ENCODE data around the gene VAV2.

The VAV2 gene

DNA sequence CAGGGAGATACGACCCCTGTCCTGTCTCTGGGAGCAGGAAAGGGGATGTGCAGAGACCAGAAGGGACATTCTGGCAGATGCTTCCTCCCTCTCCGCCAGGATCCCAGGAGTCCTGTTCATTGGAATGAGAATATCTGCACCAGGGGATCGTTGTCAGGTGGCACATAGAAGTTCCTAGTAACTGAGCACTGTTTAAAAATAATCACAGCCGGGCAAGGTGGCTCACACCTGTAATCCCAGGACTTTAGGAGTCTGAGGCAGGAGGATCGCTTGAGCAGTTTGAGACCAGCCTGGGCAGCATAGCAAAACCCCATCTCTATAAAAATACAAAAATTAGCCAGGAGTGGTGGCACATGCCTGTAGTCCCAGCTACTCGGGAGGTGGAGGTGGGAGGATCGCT is 266.2 kb downstream of the VAV2 start:
- in situ Hi-C loops (cut with MboI; ENCODE audit: low sequenced_read_pairs): no loop called here

- in situ Hi-C loops (cut with MboI; ENCODE audit: low sequenced_read_pairs): no loop called here
These were observed 273.4 kb downstream of the VAV2 start for GRCh38 chr9:133718563-133719315.

- in situ Hi-C loops (cut with MboI; ENCODE audit: low sequenced_read_pairs): no loop called here
These were observed 274.8 kb downstream of the VAV2 start for GRCh38 chr9:133717113-133718031.

- in situ Hi-C loops (cut with MboI; ENCODE audit: low sequenced_read_pairs): no loop called here
These were observed 275.5 kb downstream of the VAV2 start for GRCh38 chr9:133716564-133717112.

DNA sequence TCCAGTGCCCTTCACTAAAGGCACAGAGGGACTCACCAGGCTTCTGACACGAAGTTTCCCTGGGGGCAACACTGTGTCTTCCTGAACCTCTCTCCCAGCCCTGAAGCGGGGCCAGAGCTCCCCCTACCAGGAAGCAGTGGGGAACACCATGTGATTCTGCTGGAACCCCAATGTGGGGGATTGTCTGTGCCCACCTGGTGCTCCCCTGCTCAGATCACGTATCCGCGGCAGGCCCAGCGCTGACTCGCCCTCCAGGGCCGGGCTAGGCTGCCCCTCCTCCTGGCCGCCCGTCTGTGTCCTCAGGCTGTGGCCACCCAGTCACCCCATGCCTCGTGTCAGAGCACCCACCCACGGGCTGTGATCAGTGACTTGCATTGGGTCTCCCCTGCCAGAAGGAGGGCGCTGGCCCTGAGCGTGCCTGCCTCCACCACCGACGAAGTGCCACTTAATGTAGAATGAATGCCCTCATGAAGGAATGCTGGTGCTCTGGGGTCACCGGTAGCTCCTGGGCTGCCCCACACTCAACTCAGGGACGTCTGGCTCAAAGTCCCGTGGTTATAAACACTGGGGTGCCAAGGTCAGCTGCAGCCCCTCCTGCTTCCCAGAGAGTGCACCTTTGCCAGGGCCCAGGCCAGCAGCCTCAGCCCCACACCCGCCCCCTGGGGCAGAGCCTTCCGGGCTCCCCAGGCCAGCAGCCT is 276.1 kb downstream of the VAV2 start:
- in situ Hi-C loops (cut with MboI; ENCODE audit: low sequenced_read_pairs): no loop called here

GRCh38 chr9:133715295-133715865 is 276.7 kb downstream of the VAV2 start:
- in situ Hi-C loops (cut with MboI; ENCODE audit: low sequenced_read_pairs): no loop called here

- in situ Hi-C loops (cut with MboI; ENCODE audit: low sequenced_read_pairs): no loop called here
These were observed 277.4 kb downstream of the VAV2 start for GRCh38 chr9:133714606-133715294.

DNA sequence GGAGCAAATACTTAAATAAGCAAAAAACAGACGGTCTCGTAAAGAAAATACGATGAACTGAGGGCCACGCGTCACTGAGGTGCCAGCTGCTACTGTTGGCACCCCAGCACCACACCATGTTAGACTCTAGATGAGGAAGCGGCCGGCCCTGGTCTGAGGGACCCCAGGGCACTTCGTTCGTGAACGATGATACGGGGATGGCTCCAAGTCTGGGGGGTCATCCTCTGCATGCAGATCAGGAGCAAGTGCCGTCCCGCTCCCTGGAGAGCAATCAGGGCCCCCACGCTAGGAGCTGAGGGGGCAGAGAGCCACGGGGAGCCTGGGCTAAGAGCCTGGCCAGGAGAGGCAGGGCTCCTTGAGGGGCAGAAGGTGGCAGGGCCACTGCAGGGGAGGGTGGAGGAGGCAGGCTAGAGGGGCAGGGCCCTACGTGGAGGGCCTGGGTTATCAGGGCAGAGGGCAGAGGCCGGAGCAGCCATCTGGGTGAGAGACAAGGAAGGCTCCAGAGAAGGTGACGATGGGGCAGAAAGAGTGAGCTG is 278.1 kb downstream of the VAV2 start:
- in situ Hi-C loops (cut with MboI; ENCODE audit: low sequenced_read_pairs): no loop called here

DNA sequence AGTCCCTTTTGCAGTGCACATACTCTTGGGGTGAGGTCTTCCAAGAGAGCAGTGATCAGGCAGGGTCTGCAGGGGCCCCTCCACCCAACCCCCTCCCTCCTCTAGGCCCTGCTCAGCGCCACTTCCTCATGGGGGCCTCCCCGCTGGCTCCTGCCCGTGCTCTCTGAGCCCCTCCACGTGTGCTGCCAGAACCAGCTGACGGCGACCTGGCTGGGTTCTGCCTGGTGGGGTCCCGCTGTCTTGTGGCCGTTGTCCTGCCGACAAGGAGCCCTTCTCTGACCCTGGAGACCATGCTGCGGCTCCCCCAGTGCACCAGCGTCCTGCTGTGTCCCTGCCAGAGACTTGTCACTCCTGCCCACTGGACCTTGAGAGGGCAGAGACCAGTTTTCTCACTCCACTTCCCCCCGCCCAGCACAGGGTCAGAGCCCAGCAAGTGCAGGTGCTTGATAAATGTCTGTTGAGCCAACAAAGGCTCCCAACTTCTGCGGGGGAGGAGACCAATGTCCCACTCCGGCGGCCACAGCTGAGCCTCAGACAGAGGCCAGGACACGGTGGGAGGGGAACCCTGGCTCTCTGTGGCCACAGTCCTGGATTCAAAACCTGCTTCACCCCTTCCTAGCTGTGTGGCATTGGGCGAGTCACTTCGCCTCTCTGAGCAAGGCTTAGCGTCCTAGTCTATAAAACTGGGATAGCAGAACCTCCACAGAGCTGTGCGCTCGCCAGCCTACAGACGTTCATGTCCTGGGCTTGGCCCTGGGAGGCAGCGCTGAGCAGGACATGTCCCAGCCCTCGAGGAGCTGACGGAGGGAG is 278.8 kb downstream of the VAV2 start:
- in situ Hi-C loops (cut with MboI; ENCODE audit: low sequenced_read_pairs): no loop called here

- in situ Hi-C loops (cut with MboI; ENCODE audit: low sequenced_read_pairs): no loop called here
These were observed 279.7 kb downstream of the VAV2 start for GRCh38 chr9:133712221-133713100.
